Epithelial cell of proximal tubule (primary cell): ENCODE results near the gene NTHL1. TPM values are rescaled to one million over a fixed set of nuclear protein-coding genes. Genes with fewer than 3 reads are reported as not detected.

ENCODE experiments used
- DNase-seq: peaks from one replicate; pipeline ENCODE4 v3.0.0-alpha.2; 2011; ENCODE audit warnings: low read depth
- H3K4me3 ChIP-seq: 2 replicates; pipeline ENCODE4 v1.5.1; 2011; ENCODE audit warnings: low read depth, mild to moderate bottlenecking, low read length
- total RNA-seq: library from RNA; depleted of rRNA; stranded (reverse); fragments of >200 nt; gene quantifications from 2 replicates; pipeline ENCODE4 v1.2.3, GENCODE V29; 2015
- TF ChIP-seq, protein P1 (sequence below): conservative IDR thresholded peaks from 2 replicates; pipeline ENCODE4 v1.5.1; 2012; ENCODE audit warnings: low read depth, mild to moderate bottlenecking, low read length

NTHL1 gene
- total RNA-seq, 1 donor from 2014 or later, result 61.2 TPM

- no peak overlapping the region for H3K4me3 ChIP-seq
- no peak for DNase-seq
- TF ChIP-seq, protein P1, sequence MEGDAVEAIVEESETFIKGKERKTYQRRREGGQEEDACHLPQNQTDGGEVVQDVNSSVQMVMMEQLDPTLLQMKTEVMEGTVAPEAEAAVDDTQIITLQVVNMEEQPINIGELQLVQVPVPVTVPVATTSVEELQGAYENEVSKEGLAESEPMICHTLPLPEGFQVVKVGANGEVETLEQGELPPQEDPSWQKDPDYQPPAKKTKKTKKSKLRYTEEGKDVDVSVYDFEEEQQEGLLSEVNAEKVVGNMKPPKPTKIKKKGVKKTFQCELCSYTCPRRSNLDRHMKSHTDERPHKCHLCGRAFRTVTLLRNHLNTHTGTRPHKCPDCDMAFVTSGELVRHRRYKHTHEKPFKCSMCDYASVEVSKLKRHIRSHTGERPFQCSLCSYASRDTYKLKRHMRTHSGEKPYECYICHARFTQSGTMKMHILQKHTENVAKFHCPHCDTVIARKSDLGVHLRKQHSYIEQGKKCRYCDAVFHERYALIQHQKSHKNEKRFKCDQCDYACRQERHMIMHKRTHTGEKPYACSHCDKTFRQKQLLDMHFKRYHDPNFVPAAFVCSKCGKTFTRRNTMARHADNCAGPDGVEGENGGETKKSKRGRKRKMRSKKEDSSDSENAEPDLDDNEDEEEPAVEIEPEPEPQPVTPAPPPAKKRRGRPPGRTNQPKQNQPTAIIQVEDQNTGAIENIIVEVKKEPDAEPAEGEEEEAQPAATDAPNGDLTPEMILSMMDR, result no peak
Measured at GRCh38 chr16:2003231-2003826, 44.3 kb downstream of the NTHL1 start.

DNA sequence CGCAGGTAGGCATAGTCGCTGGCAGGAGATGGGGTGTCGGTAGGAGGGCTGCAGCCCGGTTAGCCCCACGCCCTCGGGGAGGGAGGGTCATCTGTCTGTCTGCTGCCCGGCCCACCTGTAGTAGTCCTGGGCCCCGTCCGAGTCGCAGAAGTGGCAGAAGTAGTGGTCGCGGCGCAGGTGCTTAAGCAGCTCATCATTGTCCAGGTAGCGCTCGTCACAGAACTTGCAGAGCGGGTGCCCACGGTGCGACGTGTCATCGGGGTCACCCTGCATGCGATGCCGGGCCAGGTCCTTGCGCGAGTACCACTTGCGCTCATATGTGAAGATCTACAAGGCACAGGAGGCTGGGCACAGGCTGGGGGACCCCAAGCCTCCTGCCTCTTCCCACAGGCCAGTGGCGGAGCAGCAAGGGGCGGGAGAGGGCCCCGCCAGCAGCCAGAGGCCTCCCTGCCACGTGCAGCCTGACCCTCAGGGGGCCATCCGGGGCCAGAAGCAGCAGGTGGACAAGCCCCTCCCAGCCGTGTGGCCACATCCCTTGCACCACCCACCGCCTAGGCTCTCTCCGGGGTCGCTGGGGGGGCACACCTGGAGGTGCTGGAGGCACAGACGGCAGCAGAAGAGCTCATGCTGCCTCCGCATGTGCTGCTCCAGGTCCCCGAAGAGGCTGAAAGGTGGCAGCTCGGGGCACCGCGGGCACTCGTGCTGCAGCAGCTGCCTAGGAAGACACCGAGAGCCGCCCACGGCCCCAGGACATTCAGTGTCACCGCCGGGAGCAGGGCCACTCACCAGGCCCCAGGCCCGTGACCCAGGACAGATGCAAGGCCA, 45.0 kb downstream of the NTHL1 start:
- no peak for DNase-seq
- TF ChIP-seq, protein P1, result no peak
- H3K4me3 ChIP-seq, result no peak overlapping the region

- no peak overlapping the region for H3K4me3 ChIP-seq
- TF ChIP-seq, protein P1, result no peak
- no peak for DNase-seq
Measured at GRCh38 chr16:2001456-2002355, 45.9 kb downstream of the NTHL1 start.

GRCh38 chr16:2001035-2001434, 46.6 kb downstream of the NTHL1 start:
- no peak for DNase-seq
- TF ChIP-seq, protein P1, result no peak
- H3K4me3 ChIP-seq, result no peak overlapping the region

GRCh38 chr16:1999866-2000514, 47.6 kb downstream of the NTHL1 start:
- TF ChIP-seq, protein P1, result no peak
- H3K4me3 ChIP-seq, result no peak overlapping the region
- DNase-seq, result no peak
